Peyer's patch (tissue), 4 donors: Measurements from ENCODE around the gene TOM1L2.

Source experiments
- POLR2A ChIP-seq, 2 donors: fragments of 450-650 bp; IDR thresholded peaks; one replicate each; pipeline ENCODE4 v1.5.1; 2017; ENCODE audit warnings: antibody characterized with exemption in 2 of 2, mild to moderate bottlenecking in 2 of 2, moderate library complexity in 2 of 2
- TF ChIP-seq, protein P1 (sequence below), 6 experiments: fragments of 450-650 bp in 4 of 6; fragments of 200-600 bp in 2 of 6; sonication (generic) in 1 of 6; IDR thresholded peaks; one replicate each; pipeline ENCODE4 v1.5.1; 2017 to 2019; ENCODE audit warnings: antibody characterized with exemption in 6 of 6, mild to moderate bottlenecking in 3 of 6, moderate library complexity in 1 of 6

DNA sequence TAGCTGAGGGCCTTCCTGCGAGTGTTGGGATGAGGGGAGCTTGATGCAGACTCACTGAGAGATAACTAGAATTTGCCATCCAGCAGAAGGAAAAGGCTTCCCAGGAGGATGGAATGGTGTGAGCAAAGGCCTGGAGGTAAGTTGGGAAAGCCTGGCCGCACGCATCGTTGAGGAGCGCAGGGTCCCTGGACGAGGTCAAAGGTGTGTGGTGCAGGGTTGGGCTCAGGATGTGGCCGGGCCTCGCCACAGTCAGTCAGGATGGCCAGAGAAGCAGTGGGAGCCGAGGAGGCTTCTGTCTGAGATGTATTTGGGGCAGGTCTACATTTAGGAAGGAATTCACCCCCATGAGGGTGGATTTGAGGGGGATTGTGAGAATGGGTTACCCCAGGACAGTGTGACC lies 16.9 kb upstream of the TOM1L2 start:
- TF ChIP-seq, protein P1, sequence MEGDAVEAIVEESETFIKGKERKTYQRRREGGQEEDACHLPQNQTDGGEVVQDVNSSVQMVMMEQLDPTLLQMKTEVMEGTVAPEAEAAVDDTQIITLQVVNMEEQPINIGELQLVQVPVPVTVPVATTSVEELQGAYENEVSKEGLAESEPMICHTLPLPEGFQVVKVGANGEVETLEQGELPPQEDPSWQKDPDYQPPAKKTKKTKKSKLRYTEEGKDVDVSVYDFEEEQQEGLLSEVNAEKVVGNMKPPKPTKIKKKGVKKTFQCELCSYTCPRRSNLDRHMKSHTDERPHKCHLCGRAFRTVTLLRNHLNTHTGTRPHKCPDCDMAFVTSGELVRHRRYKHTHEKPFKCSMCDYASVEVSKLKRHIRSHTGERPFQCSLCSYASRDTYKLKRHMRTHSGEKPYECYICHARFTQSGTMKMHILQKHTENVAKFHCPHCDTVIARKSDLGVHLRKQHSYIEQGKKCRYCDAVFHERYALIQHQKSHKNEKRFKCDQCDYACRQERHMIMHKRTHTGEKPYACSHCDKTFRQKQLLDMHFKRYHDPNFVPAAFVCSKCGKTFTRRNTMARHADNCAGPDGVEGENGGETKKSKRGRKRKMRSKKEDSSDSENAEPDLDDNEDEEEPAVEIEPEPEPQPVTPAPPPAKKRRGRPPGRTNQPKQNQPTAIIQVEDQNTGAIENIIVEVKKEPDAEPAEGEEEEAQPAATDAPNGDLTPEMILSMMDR (IDR thresholded peaks at IDR 0.05): no peak
- no peak for TF ChIP-seq POLR2A (IDR thresholded peaks at IDR 0.05)
